ENCODE results near the gene GRIP1.

The GRIP1 gene

DNA sequence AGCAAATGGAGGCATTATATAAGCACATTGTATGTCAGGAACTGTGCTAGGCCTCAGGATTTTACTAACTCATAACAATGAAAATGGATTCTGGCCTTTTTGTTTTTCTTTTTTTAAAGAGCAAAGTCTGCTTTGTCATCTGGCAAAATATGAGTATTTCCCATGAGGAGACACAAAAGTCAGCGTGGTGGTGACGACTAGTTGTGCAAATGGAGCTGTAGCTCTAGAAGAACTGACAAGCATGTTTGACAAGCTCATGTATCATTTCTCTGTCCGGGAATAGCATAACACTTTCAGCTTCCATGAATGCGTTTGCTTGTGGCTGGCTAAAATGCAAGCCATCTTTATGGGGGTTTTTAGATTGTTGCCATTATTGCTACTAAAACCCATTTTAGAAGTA, 248.8 kb downstream of the GRIP1 start:
- Histone ChIP-seq H3K4me3 (ENCODE audit: insufficient read length, low read depth) (no peak overlapping the region), H3K9me3 (ENCODE audit: insufficient read depth, low read length) (peaks cover 1% of the 10 kb centered on the region; the same call in 1 of the 2 replicates), H3K9ac (ENCODE audit: insufficient read length, low read depth) (no peak overlapping the region), H3K36me3 (ENCODE audit: insufficient read depth, insufficient read length, low read length) (no peaks in the 10 kb centered on the region), H3K4me1 (ENCODE audit: insufficient read depth, insufficient read length) (no peaks in the 10 kb centered on the region), H3K27me3 (ENCODE audit: insufficient read depth, insufficient read length) (no peaks in the 10 kb centered on the region)
- DNase-seq (ENCODE audit: low read depth, low spot score), result no peak
- TF ChIP-seq YY1 (IDR thresholded peaks at IDR 0.05; ENCODE audit: insufficient read depth, insufficient read length) (no peak), SUZ12 (IDR thresholded peaks at IDR 0.05; ENCODE audit: extremely low read depth, insufficient read depth, insufficient read length) (no peak), ZNF274 (IDR thresholded peaks at IDR 0.05; ENCODE audit: low read depth, low read length) (no peak)

DNA sequence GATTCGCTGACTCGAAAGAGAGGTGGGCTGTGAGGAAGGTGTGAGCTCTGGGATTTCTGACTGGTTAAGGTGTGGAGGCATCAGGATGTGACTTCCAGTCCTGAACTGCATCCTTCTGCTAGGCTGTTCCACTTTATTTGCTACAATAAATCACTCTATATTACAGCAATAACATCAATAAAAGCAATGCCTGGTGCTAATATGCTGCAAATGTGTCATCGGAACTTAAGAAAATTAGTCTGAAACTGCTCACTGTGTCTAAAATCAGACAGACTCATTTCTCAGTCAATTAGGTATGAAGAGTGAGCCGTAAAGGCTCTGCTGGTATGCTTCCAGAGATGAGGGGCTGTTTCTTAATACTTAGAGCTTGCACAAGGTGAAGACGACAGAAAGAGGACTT, 250.0 kb downstream of the GRIP1 start:
- H3K9ac ChIP-seq (ENCODE audit: insufficient read length, low read depth), result no peak overlapping the region
- DNase-seq (ENCODE audit: low read depth, low spot score), result no peak
- H3K4me1 ChIP-seq (ENCODE audit: insufficient read depth, insufficient read length), result no peaks in the 10 kb centered on the region
- H3K27me3 ChIP-seq (ENCODE audit: insufficient read depth, insufficient read length), result no peaks in the 10 kb centered on the region
- H3K36me3 ChIP-seq (ENCODE audit: insufficient read depth, insufficient read length, low read length), result no peaks in the 10 kb centered on the region
- H3K4me3 ChIP-seq (ENCODE audit: insufficient read length, low read depth), result no peak overlapping the region
- TF ChIP-seq SUZ12 (IDR thresholded peaks at IDR 0.05; ENCODE audit: extremely low read depth, insufficient read depth, insufficient read length) (no peak), YY1 (IDR thresholded peaks at IDR 0.05; ENCODE audit: insufficient read depth, insufficient read length) (no peak), ZNF274 (IDR thresholded peaks at IDR 0.05; ENCODE audit: low read depth, low read length) (no peak)
- peaks cover 13% of the 10 kb centered on the region for H3K9me3 ChIP-seq (ENCODE audit: insufficient read depth, low read length)

DNA sequence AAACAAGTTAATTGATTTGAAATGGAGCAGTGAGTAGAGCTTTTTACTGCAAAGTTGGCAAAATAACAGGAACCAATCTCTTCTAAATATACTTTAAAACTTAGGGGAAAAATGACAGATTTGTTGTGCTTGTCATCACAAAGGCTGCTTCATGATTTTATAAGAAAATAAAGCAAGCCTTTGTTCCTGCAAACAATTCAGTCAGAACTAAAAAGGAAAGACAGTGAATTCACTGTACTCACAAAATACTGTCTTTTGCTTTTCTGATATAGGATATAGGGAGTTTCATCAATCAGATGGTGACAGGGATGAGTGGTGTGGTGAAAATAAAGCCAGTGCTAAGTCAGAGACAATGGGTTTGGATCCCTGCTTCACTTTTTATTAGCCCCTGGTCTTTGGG, 250.6 kb downstream of the GRIP1 start:
- peaks cover 18% of the 10 kb centered on the region for H3K9me3 ChIP-seq (ENCODE audit: insufficient read depth, low read length)
- DNase-seq (ENCODE audit: low read depth, low spot score), result no peak

DNA sequence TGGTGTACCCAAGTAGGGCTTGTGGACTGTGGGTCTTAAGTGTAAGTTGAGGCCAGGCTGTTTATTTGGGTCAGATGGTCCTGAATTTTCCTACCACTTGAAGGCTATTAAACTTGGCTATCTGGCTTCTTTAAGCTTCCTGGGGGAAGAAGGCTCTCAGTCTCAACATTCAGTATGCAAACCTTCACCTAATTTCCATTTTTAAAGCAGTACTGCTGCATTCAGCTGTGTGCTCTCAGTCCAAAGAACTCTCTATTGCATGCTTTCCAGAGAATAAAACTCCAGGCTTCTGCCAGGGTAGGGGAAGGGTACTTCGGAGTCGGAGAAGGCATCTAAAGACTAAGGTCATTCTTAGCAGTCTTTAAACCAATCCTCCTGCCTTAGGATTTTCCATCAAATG, 252.2 kb downstream of the GRIP1 start:
- DNase-seq (ENCODE audit: low read depth, low spot score), result peak; percentile 38
- TF ChIP-seq ZNF274 (IDR thresholded peaks at IDR 0.05; ENCODE audit: low read depth, low read length) (no peak), YY1 (IDR thresholded peaks at IDR 0.05; ENCODE audit: insufficient read depth, insufficient read length) (no peak), SUZ12 (IDR thresholded peaks at IDR 0.05; ENCODE audit: extremely low read depth, insufficient read depth, insufficient read length) (no peak)
- Histone ChIP-seq H3K9ac (ENCODE audit: insufficient read length, low read depth) (no peak overlapping the region), H3K9me3 (ENCODE audit: insufficient read depth, low read length) (peaks cover 18% of the 10 kb centered on the region), H3K4me1 (ENCODE audit: insufficient read depth, insufficient read length) (no peaks in the 10 kb centered on the region), H3K4me3 (ENCODE audit: insufficient read length, low read depth) (no peak overlapping the region), H3K36me3 (ENCODE audit: insufficient read depth, insufficient read length, low read length) (no peaks in the 10 kb centered on the region), H3K27me3 (ENCODE audit: insufficient read depth, insufficient read length) (no peaks in the 10 kb centered on the region)

More for the DNA sequence above, 250.6 kb downstream of the GRIP1 start:
- Histone ChIP-seq H3K4me3 (ENCODE audit: insufficient read length, low read depth) (no peak overlapping the region), H3K27me3 (ENCODE audit: insufficient read depth, insufficient read length) (no peaks in the 10 kb centered on the region), H3K36me3 (ENCODE audit: insufficient read depth, insufficient read length, low read length) (no peaks in the 10 kb centered on the region), H3K9ac (ENCODE audit: insufficient read length, low read depth) (no peak overlapping the region), H3K4me1 (ENCODE audit: insufficient read depth, insufficient read length) (no peaks in the 10 kb centered on the region)
- TF ChIP-seq YY1 (IDR thresholded peaks at IDR 0.05; ENCODE audit: insufficient read depth, insufficient read length) (no peak), SUZ12 (IDR thresholded peaks at IDR 0.05; ENCODE audit: extremely low read depth, insufficient read depth, insufficient read length) (no peak), ZNF274 (IDR thresholded peaks at IDR 0.05; ENCODE audit: low read depth, low read length) (no peak)

DNA sequence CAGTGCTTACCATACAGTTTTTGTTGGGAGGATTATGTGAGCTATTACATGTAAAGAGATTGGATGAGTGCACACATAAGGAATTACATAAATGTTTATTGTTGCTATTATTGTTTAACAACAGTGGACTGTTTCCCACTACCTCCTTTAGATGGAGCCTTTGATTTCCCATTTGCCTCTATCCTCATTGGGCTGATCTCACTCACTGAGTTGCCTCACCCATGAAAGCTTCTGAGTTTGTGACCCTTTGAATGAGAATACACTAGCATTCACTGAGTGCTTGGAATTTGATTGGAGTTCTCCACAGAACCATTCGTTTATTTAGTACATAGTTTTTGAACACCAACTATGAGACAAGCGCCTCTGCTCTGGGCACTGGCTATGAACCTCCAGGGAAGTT, 255.6 kb downstream of the GRIP1 start:
- Histone ChIP-seq H3K27me3 (ENCODE audit: insufficient read depth, insufficient read length) (no peaks in the 10 kb centered on the region), H3K36me3 (ENCODE audit: insufficient read depth, insufficient read length, low read length) (no peaks in the 10 kb centered on the region), H3K4me1 (ENCODE audit: insufficient read depth, insufficient read length) (no peaks in the 10 kb centered on the region), H3K4me3 (ENCODE audit: insufficient read length, low read depth) (no peak overlapping the region), H3K9ac (ENCODE audit: insufficient read length, low read depth) (no peak overlapping the region), H3K9me3 (ENCODE audit: insufficient read depth, low read length) (peaks cover 18% of the 10 kb centered on the region)
- DNase-seq (ENCODE audit: low read depth, low spot score), result no peak
- no peak for TF ChIP-seq ZNF274 (IDR thresholded peaks at IDR 0.05; ENCODE audit: low read depth, low read length)

DNA sequence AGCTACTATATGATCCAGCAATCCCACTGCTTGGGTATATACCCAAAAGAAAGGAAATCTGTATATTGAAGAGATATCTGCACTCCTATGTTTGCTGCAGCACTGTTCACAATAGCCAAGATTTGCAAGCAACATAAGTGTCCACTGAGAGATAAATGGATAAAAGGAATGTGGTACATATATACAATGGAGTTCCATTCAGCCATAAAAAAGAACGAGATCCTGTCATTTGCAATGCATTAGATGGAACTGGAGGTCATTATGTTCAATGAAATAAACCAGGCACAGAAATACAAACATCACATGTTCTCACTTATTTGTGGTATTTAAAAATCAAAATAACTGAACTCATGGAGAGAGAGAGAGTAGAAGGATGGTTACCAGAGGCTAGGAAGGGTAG, 260.0 kb downstream of the GRIP1 start:
- Histone ChIP-seq H3K9ac (ENCODE audit: insufficient read length, low read depth) (no peak overlapping the region), H3K4me1 (ENCODE audit: insufficient read depth, insufficient read length) (no peaks in the 10 kb centered on the region), H3K36me3 (ENCODE audit: insufficient read depth, insufficient read length, low read length) (no peaks in the 10 kb centered on the region), H3K9me3 (ENCODE audit: insufficient read depth, low read length) (peaks cover 5% of the 10 kb centered on the region; the same call in 1 of the 2 replicates), H3K27me3 (ENCODE audit: insufficient read depth, insufficient read length) (no peaks in the 10 kb centered on the region), H3K4me3 (ENCODE audit: insufficient read length, low read depth) (no peak overlapping the region)
- DNase-seq (ENCODE audit: low read depth, low spot score), result no peak
- TF ChIP-seq YY1 (IDR thresholded peaks at IDR 0.05; ENCODE audit: insufficient read depth, insufficient read length) (no peak), ZNF274 (IDR thresholded peaks at IDR 0.05; ENCODE audit: low read depth, low read length) (no peak), SUZ12 (IDR thresholded peaks at IDR 0.05; ENCODE audit: extremely low read depth, insufficient read depth, insufficient read length) (no peak)

GRCh38 chr12:66417217-66417616, 261.7 kb downstream of the GRIP1 start:
- no peaks in the 10 kb centered on the region for H3K4me1 ChIP-seq (ENCODE audit: insufficient read depth, insufficient read length)
- H3K9ac ChIP-seq (ENCODE audit: insufficient read length, low read depth), result no peak overlapping the region
- no peak for DNase-seq (ENCODE audit: low read depth, low spot score)
- peaks cover 9% of the 10 kb centered on the region; the same call in 1 of the 2 replicates for H3K9me3 ChIP-seq (ENCODE audit: insufficient read depth, low read length)
- no peaks in the 10 kb centered on the region for H3K27me3 ChIP-seq (ENCODE audit: insufficient read depth, insufficient read length)
- no peak for TF ChIP-seq ZNF274 (IDR thresholded peaks at IDR 0.05; ENCODE audit: low read depth, low read length)
- no peak for TF ChIP-seq SUZ12 (IDR thresholded peaks at IDR 0.05; ENCODE audit: extremely low read depth, insufficient read depth, insufficient read length)
- no peak for TF ChIP-seq YY1 (IDR thresholded peaks at IDR 0.05; ENCODE audit: insufficient read depth, insufficient read length)
- no peaks in the 10 kb centered on the region for H3K36me3 ChIP-seq (ENCODE audit: insufficient read depth, insufficient read length, low read length)
- H3K4me3 ChIP-seq (ENCODE audit: insufficient read length, low read depth), result no peak overlapping the region

All from NT2/D1 (cell line).